G401.6 (cell line): ENCODE measurements around the gene GCA.

Experiments
- FAIRE-seq: peaks from 2 replicates; lab custom pipeline; 2012; peaks lifted over from hg19 to GRCh38; lab: Jason Lieb, UNC

Gene GCA

DNA sequence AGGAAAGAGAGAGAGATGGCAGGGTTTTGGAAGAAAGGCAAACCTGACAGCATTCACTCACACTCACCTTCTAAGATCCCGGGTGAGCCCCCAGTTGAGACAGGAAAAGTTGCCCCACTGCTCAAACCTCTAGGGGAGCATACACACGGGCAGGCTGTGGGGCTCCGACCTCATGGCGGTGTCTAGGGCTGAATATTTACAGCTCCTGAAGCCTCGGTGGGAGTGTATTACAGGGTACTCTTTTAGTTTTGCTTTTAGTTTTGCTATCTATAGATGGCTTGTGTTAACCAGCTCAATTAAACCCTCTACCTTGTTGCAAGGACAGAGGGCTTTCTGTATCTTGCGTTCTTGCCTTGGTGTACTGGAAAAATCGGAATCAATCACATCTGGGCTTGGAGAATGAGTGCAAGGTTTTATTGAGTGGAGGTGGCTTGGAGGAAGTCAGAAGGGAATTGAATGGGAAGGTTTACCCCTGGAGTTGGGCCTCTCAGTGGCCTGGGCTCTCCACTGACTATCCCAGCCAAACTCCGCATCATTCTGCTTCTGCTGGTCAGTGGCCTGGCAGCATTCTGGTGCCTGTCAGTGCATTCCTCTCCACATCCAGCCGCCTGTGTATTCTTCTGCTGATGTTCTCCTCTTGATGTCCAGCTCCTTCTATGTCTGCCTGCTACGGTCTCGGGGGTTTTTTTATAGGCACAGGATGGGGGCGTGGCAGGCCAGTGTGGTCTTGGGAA is 15.3 kb upstream of the GCA start:
- FAIRE-seq = no peak

DNA sequence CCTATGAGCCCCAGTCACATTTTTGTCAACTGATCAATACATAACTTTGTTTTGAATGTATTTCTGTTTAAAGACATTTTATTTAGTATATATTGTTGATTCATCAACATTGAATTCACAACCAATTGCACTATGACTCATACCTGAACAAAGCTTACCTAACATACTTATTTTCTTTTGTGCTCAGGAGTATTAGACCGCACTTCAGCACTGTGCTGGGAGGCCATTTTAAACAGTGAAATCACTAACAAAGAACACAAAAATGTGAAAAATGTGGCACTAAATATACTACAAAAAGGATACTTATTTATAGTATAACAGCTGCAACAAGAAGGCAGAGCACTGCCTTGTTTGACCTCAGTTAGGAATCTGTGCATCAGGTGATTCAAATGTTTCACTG is 13.1 kb upstream of the GCA start:
- no peak for FAIRE-seq

- no peak for FAIRE-seq
Measured at GRCh38 chr2:162333968-162334367, 10.0 kb upstream of the GCA start.

DNA sequence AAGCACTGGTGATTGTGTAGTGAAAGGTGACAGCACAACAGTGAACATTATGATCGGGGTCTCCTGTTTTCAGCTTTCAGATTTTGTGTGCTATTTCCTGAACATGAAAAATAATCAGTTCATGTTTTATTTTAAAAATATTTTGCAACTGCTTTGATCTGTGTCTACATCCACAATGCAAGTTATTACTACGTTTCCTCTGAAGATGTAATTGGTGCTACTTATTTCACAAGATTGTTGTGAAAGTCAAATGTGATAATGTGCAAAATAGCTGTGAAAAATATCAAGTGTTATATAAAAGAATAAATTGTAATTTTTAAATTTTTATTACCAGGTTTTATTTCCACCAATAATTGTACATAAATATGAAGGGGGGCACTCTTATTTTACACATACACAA is 6.1 kb upstream of the GCA start:
- no peak for FAIRE-seq

DNA sequence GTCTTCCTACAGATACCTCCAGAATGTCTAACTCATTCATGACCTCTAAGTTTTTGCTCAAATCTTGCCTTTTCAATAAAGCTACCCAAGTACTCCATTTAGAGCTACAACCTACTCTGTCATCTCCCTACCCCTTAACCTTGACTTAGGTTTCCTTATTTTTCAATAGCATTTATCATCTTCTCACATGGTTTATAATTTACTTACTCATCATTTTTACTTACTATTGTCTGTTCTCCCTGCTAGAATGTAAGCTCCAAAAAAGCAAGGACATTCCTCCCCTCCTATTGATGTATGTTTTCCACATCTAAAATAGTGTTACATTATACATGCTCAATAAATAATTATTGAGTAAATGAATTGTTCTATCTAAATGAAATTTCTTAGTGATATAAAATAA is 3.1 kb upstream of the GCA start:
- FAIRE-seq = no peak

- FAIRE-seq = no peak
Measured at GRCh38 chr2:162342321-162342720, 1.6 kb upstream of the GCA start.

- FAIRE-seq = no peak
Measured at GRCh38 chr2:162342841-162343240, 1.1 kb upstream of the GCA start.

DNA sequence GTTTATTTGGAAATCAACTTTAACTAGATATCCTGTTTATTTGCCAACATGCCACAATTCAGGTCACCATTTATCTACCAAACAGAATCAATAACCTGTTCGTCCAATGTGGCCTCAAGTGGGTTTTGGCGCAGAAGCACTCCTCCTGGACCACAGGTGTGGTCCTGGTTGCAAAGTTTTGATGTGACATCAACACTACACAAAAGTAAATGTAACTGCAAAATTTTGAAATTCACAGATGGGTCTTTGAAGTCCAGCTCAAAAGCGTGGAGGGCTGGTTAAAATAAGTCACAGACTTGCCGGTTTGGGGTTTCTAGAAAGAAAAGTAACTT is 474 bp upstream of the GCA start:
- FAIRE-seq = no peak

DNA sequence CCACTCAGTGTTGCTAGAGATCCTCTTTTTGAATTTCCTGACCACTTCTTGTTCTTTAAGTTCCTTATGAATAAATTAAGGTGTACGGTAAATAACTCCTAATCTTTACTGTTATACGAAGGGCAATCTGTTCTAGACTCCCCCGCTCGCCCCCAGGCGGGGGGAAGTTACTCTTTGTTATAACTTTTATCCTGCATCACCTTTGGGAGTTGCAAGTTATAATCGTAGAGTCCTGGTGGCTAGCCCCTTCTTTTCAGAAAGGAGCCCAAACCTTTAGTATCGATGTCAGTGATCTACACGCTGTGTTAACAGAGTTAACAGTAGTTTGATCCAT is 652 bp downstream of the GCA start:
- no peak for FAIRE-seq

DNA sequence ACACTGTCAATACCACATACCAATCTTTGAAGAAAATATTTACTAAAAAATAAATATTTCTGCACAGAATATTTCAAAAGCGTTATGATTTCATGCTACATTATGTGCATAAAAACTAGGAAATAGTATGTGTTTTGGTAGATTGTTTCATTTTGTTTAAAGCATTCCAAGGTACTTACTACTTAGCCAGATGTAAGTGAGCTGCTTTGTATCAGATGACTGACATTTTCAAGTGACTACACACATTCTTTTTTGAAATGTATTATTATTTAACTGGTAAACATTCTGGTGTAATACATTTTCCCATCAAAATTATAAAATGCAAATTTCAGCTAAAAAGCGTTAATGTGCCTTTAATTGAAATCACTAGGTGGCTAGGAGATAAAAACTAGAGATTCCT is 21.5 kb downstream of the GCA start:
- no peak for FAIRE-seq

DNA sequence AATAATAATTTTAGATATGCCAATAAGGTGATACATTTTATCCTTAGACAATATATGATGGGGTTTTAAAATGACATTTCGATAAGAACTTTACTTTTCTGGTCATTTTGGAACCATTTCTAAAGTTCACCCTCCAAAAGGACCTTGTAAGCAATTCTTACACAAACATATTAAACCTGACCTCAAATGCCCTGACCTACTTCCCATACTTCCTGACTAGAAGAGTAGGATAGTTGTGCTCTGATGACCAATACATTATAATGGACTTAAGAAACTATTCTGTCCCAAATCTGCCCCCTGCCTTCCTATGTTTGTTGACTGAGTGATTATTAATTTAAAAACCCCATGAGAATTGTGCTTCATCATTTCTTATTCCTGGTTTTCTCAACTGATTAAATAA is 24.6 kb downstream of the GCA start:
- no peak for FAIRE-seq

DNA sequence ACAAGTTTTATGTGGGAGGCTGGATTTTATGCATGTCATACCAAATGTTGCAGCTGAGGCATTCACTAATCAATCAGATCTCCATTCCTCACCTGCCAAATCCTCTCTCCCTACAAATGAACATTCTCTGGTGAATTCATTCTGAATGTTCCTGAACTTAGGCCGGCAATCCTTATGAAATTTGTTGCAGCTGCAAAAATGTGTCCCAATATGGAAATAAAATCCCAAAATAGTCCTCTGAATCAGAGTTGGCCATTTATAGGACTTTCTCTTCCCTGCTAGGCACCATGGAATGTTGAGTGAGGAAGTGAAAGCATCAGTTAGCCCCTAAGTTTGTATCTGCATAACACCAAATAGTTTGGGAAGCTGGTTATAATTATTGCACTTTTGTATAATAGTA is 25.6 kb downstream of the GCA start:
- FAIRE-seq = no peak

DNA sequence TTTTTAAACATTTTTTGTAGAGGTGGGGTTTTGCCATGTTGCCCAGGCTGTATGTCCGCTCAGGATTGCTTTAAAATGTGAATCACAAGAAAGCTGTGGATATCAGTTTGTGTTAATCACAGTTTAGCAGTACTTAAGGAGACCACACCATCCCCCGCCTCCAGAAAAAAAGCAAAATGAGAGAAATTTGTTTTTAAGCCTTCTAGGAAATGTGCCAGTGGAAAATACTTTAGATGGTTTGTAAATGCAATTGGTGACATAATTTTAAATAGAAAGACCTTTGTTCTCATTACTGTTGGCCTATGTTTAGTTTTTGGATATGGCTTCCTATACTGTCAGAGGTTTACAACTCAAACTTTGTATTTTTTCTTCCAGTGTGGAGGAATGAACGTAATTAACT is 27.0 kb downstream of the GCA start:
- FAIRE-seq = no peak

DNA sequence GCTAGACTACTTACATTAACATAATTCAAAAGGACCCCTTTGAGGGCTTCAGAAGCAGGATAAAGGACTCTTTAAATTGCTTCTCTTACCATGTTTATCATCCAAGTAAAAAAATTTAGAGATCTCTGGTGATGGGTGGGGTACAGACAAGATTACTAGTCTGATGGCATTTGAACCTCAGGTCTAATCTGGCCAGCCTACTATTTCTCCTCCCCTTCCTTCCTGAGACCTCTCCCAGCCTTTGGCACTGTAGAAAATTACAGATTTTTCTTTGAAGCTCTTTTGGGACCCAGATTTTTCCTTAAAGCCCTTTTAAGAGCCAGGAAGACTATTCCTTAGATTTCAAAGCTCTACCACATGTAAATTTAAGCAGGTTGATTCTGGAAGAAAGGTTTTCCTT is 28.9 kb downstream of the GCA start:
- FAIRE-seq = no peak

DNA sequence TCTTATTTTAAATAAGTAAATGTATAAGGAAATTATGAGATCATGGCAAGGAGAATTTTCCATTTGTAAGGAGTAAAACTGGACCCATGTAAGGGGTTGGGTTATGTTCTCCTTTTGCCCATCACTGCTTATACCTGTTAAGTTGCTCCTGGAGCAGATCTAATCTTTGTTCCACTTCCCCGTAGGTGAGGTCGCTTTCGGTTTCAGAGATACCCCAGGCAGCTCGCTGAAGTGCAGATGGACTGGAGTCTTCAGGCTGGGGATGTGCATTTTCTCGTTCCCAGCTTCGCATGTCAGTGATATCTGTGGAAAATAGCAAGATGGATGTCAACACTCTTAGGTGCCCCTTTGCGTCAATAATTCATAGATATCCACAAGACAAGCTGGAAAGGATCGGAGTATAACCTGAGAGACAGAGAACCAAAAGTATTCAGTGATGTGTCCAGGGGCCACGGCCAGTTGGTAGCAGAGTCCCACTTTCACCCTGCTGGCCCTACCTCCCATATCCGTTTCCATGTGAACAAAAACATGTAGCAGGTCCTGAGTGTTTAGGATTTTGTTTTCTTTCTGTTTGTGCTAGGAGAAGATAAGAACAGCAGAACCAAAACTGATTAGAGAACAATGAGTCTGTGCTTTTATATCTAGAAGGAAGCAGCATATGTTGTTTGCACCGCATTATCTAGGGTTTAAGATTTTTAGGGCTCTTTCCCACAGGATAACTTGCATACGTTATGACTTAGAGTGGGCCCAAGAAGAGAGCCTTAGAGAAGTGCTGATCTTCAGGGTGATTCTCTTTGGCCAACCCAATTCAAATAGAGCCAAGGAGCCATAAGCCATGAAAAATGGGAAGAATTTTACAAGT is 36.0 kb downstream of the GCA start:
- FAIRE-seq = no peak

DNA sequence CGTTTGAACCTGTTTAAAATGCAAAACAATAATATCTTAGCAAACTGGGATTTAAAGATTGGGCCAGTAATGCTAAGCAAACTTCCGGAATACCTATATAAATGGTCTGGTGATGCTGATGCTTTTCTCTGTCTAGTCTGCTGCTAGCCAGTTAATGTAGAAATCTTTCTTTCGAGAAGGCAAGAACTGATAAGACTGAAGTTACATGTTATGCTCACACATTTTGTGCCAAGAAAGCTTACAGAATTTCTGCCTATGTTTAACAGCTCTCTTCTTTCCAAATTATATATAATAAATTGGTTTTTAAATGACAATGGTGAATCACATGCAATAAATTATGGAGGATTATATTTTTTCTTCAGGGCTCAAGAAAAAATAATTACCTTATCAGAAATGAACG is 37.9 kb downstream of the GCA start:
- FAIRE-seq = no peak

- no peak for FAIRE-seq
Measured at GRCh38 chr2:162382278-162382677, 38.3 kb downstream of the GCA start.

DNA sequence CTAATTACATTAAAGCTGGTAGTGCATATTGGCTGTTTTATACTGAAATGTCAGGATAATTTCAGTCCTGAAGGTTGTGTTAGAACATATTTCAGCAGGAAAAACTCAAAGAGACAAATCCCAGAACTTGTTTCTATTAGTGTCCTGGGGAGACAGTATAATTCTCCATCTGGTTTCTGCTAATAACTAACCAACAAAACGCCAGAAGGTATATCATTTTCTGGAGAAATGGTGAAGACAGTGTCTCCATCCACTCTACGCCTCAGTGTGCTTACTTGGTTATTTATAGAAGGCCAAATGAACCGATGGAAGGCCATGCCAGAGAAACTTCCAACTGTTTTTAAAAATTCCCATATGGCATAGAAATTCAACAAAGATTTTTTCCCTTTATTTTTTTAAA is 41.6 kb downstream of the GCA start:
- FAIRE-seq = no peak

GRCh38 chr2:162390801-162391200 is 46.9 kb downstream of the GCA start:
- no peak for FAIRE-seq

DNA sequence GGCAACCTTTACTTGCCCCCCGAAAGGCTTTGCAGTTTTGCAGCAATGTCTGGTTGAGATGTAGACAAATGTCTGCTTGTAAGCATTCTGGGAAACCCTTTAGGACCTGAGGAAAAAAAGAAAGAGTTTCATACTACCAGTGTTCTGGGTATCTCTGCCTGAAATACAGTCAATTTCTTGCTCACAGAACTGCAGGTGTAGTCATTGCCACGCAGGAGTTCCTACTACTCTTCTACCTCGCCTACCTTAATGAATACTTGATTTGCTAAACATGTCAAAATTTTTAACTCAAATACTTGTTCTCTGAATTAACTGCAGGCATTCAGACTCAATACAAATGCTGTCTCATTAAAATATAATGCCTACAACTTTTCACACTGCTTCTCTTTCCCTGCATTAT is 56.4 kb downstream of the GCA start:
- FAIRE-seq = no peak

DNA sequence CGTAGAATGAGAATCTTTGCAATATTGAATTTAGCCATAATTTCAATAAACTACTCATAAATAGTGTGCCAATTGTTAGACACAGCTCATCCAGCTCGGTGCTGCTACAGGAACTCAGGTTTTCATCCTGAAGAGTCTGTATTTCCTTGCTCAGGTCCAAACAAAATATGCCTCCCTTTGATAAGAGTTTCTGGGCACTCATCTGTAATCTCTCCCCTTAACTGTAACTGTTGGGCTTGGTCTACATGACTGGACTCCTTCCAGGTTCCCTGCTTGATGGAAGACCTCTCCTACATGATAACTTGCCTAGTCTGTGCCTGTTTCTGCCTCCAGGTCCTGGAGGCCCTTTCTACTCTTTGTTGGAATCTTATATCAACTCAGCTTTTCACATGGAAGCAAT is 57.9 kb downstream of the GCA start:
- FAIRE-seq = no peak

- no peak for FAIRE-seq
Measured at GRCh38 chr2:162403884-162404283, 60.0 kb downstream of the GCA start.
